OCI-LY7 (cell line): ENCODE data around the gene SENP5. TPM values are rescaled to one million over a fixed set of nuclear protein-coding genes. Genes with fewer than 3 reads are reported as not detected.

Source experiments
- BruUV-seq: library from RNA; stranded (reverse); fragments of 400-500 nt; replicated peaks from 2 replicates; lab custom pipeline; 2021; lab: Mats Ljungman, UMichigan
- CTCF ChIA-PET: fragments of 300-600 bp; sonication (Branson Sonifier 250); formaldehyde crosslinking; loops from one replicate; lab custom pipeline; 2022; ENCODE audit warnings: antibody characterized with exemption; ENCODE audit not compliant: unreplicated experiment; lab: Charles Lee
- POLR2A ChIA-PET: fragments of 300-600 bp; sonication (Branson Sonifier 250); formaldehyde crosslinking; loops from one replicate; lab custom pipeline; 2022; ENCODE audit warnings: antibody characterized with exemption; lab: Charles Lee
- DNase-seq: peaks from one replicate; pipeline ENCODE4 v3.0.0-alpha.2; 2015; ENCODE audit warnings: low spot score
- H2AFZ ChIP-seq: fragments of 200-600 bp; sonication (generic), shearing (Covaris generic); 2 replicates; pipeline ENCODE4 v1.6.1; 2014; ENCODE audit warnings: mild to moderate bottlenecking, antibody characterized with exemption, low read length, moderate library complexity
- H3K27ac ChIP-seq: fragments of 200-600 bp; sonication (generic); 2 replicates; pipeline ENCODE4 v1.5.1; 2014; ENCODE audit warnings: mixed run types, low read depth, mild to moderate bottlenecking, moderate library complexity, low read length, inconsistent platforms; ENCODE audit not compliant: poor library complexity, severe bottlenecking
- H3K36me3 ChIP-seq: fragments of 200-600 bp; sonication (generic); 2 replicates; pipeline ENCODE4 v1.6.1; 2014; ENCODE audit warnings: mild to moderate bottlenecking, antibody characterized with exemption, low read length, moderate library complexity, mixed read lengths; ENCODE audit not compliant: insufficient read depth
- H3K4me1 ChIP-seq: fragments of 200-600 bp; sonication (generic); 2 replicates; pipeline ENCODE4 v1.5.1; 2014; ENCODE audit warnings: mild to moderate bottlenecking, low read length; ENCODE audit not compliant: insufficient read depth, poor library complexity, severe bottlenecking
- H3K4me2 ChIP-seq: fragments of 200-600 bp; sonication (generic); 2 replicates; pipeline ENCODE4 v1.6.1; 2014; ENCODE audit warnings: mild to moderate bottlenecking, low read length
- H3K4me3 ChIP-seq: fragments of 200-600 bp; sonication (generic); 2 replicates; pipeline ENCODE4 v1.5.1; 2014; ENCODE audit warnings: mild to moderate bottlenecking, low read depth, low read length; ENCODE audit not compliant: poor library complexity, severe bottlenecking
- H3K79me2 ChIP-seq: fragments of 200-600 bp; sonication (generic); 2 replicates; pipeline ENCODE4 v1.6.1; 2016; ENCODE audit warnings: low read depth, mild to moderate bottlenecking, low read length, moderate library complexity, mixed read lengths; ENCODE audit not compliant: insufficient read depth
- H3K9me2 ChIP-seq: fragments of 200-600 bp; sonication (generic); 2 replicates; pipeline ENCODE4 v1.6.1; 2016; ENCODE audit warnings: mild to moderate bottlenecking, low read length, mixed read lengths; ENCODE audit not compliant: insufficient read depth
- H3K9me3 ChIP-seq: fragments of 200-600 bp; sonication (generic); 2 replicates; pipeline ENCODE4 v1.6.1; 2014; ENCODE audit warnings: mild to moderate bottlenecking, mixed run types, low read length, mixed read lengths
- H4K20me1 ChIP-seq: fragments of 200-600 bp; sonication (generic); 2 replicates; pipeline ENCODE4 v1.6.1; 2014; ENCODE audit warnings: mild to moderate bottlenecking, antibody characterized with exemption, low read length, moderate library complexity, mixed read lengths; ENCODE audit not compliant: insufficient read depth
- CTCF ChIP-seq: fragments of 200-600 bp; sonication (generic); conservative IDR thresholded peaks from 2 replicates; pipeline ENCODE4 v1.5.1; 2014; ENCODE audit warnings: mild to moderate bottlenecking, antibody characterized with exemption, low read length, moderate library complexity, mixed read lengths
- EZH2phosphoT487 ChIP-seq: fragments of 200-600 bp; sonication (generic); IDR thresholded peaks from 2 replicates; pipeline ENCODE4 v1.6.1; 2018; ENCODE audit warnings: low read depth, borderline replicate concordance, mild to moderate bottlenecking, mixed run types, antibody characterized with exemption, low read length, moderate library complexity, mixed read lengths
- intact Hi-C: fragments of 100-400 bp; cut with micrococcal nuclease; formaldehyde crosslinking; loops from one replicate; pipeline ENCODE4 v1.10.0; 2022; ENCODE audit not compliant: unreplicated experiment
- total RNA-seq, 2 experiments: library from RNA; depleted of rRNA in 1 of 2; stranded (reverse); fragments of >200 nt in 1 of 2; shearing (Covaris generic) in 1 of 2; gene quantifications; 2 replicates each; pipeline ENCODE4 v1.2.3, GENCODE V29; 2014 to 2022

Gene SENP5
- total RNA-seq, 2 experiments from 2014 or later: 40.2 to 42.9 TPM

- peaks cover 47% of the 10 kb centered on the region for H3K36me3 ChIP-seq
- POLR2A ChIA-PET: no interaction called here
- no TSS peak for BruUV-seq
- CTCF ChIA-PET: no interaction called here
- intact Hi-C loops: no loop called here
- no peak for TF ChIP-seq CTCF
- TF ChIP-seq EZH2phosphoT487: no peak
- H2AFZ ChIP-seq: no peak overlapping the region
- H3K9me3 ChIP-seq: no peaks in the 10 kb centered on the region
- no peak overlapping the region for H3K27ac ChIP-seq
- DNase-seq: no peak
- no peaks in the 10 kb centered on the region for H3K9me2 ChIP-seq
- H3K4me1 ChIP-seq: peaks cover 5% of the 10 kb centered on the region
- no peaks in the 10 kb centered on the region for H3K79me2 ChIP-seq
- H3K4me2 ChIP-seq: no peak overlapping the region
- no peak overlapping the region for H3K4me3 ChIP-seq
- no peaks in the 10 kb centered on the region for H4K20me1 ChIP-seq
These were observed 53.0 kb downstream of the SENP5 start for GRCh38 chr3:196920733-196921132.

- H3K9me2 ChIP-seq: no peaks in the 10 kb centered on the region
- intact Hi-C loops: no loop called here
- peaks cover 25% of the 10 kb centered on the region for H3K4me1 ChIP-seq
- H3K27ac ChIP-seq: no peak overlapping the region
- H3K36me3 ChIP-seq: peaks cover 58% of the 10 kb centered on the region
- H3K9me3 ChIP-seq: no peaks in the 10 kb centered on the region
- no peak overlapping the region for H2AFZ ChIP-seq
- ChIA-PET CTCF (no interaction called here), POLR2A (no interaction called here)
- no peaks in the 10 kb centered on the region for H4K20me1 ChIP-seq
- H3K4me2 ChIP-seq: no peak overlapping the region
- BruUV-seq: no TSS peak
- DNase-seq: no peak
- no peaks in the 10 kb centered on the region for H3K79me2 ChIP-seq
- H3K4me3 ChIP-seq: no peak overlapping the region
- TF ChIP-seq CTCF (no peak), EZH2phosphoT487 (no peak)
These were observed 60.1 kb downstream of the SENP5 start for GRCh38 chr3:196927571-196928453.

- no peaks in the 10 kb centered on the region; the same call in 1 of the 2 replicates for H4K20me1 ChIP-seq
- intact Hi-C loops: no loop called here
- CTCF ChIA-PET: no interaction called here
- peak; percentile 36 for DNase-seq
- no peak overlapping the region for H2AFZ ChIP-seq
- peak overlapping the region; percentile 72 for H3K27ac ChIP-seq
- peak overlapping the region; percentile 15 for H3K4me3 ChIP-seq
- no TSS peak for BruUV-seq
- H3K9me3 ChIP-seq: no peaks in the 10 kb centered on the region
- H3K4me2 ChIP-seq: peak overlapping the region; percentile 64
- peaks cover 78% of the 10 kb centered on the region for H3K36me3 ChIP-seq
- POLR2A ChIA-PET: interaction anchor here (0.5 to 0.7 kb wide), 4 partner anchors 8 to 1531 kb away, joined by 3 read pairs; no protein-coding TSS in a partner anchor
- no peaks in the 10 kb centered on the region for H3K9me2 ChIP-seq
- peaks cover 26% of the 10 kb centered on the region for H3K4me1 ChIP-seq
- no peak for TF ChIP-seq CTCF
- TF ChIP-seq EZH2phosphoT487: no peak
- H3K79me2 ChIP-seq: no peaks in the 10 kb centered on the region
These were observed 63.4 kb downstream of the SENP5 start for GRCh38 chr3:196931157-196931556.
